WTC11 (cell line): ENCODE results near the gene ISLR. TPM values are rescaled to one million over a fixed set of nuclear protein-coding genes. Genes with fewer than 3 reads are reported as not detected.

ENCODE experiments used
- ATAC-seq: fragments of 200-7000 bp; cut with Tn5 transposase; 2 replicates; pipeline ENCODE4 v1.10.0; 2021; ENCODE audit warnings: mild to moderate bottlenecking, moderate library complexity
- CTCF ChIA-PET: fragments of 300-600 bp; sonication (Branson Sonifier 250); formaldehyde crosslinking; loops from one replicate; lab custom pipeline; 2021; ENCODE audit warnings: antibody characterized with exemption; lab: Charles Lee
- POLR2A ChIA-PET: fragments of 350-600 bp; sonication (Branson Sonifier 250); formaldehyde crosslinking; loops from one replicate; lab custom pipeline; 2021; ENCODE audit warnings: antibody characterized with exemption; lab: Charles Lee
- DNase-seq: peaks from one replicate; pipeline ENCODE4 v3.0.0; 2021; ENCODE audit warnings: low spot score
- H3K27ac Mint-ChIP-seq: 2 replicates; pipeline ENCODE4 v1.8.0; 2021; ENCODE audit warnings: mixed read lengths
- H3K27me3 Mint-ChIP-seq: 2 replicates; pipeline ENCODE4 v1.8.0; 2021; ENCODE audit warnings: low read depth, mild to moderate bottlenecking, moderate library complexity, mixed read lengths
- H3K36me3 Mint-ChIP-seq: 2 replicates; pipeline ENCODE4 v1.8.0; 2021; ENCODE audit warnings: mixed read lengths
- H3K4me1 Mint-ChIP-seq: 2 replicates; pipeline ENCODE4 v1.8.0; 2022; ENCODE audit warnings: mixed read lengths
- H3K4me3 Mint-ChIP-seq: 2 replicates; pipeline ENCODE4 v1.8.0; 2021; ENCODE audit warnings: mild to moderate bottlenecking, moderate library complexity, mixed read lengths
- H3K9me3 Mint-ChIP-seq: 2 replicates; pipeline ENCODE4 v1.8.0; 2021; ENCODE audit warnings: mixed read lengths
- ATF1 ChIP-seq: sonication (generic); formaldehyde crosslinking; IDR thresholded peaks from 2 replicates; pipeline ENCODE4 v1.8.1; 2023; ENCODE audit warnings: mild to moderate bottlenecking, moderate library complexity, missing genetic modification reagents
- ATF6 ChIP-seq: sonication (generic); formaldehyde crosslinking; IDR thresholded peaks from 2 replicates; pipeline ENCODE4 v1.8.1; 2023; ENCODE audit warnings: mild to moderate bottlenecking, missing genetic modification reagents
- CDX4 ChIP-seq: fragments of 250-450 bp; sonication (Bioruptor Pico); IDR thresholded peaks from 2 replicates; pipeline ENCODE4 v1.9.0; 2021; ENCODE audit warnings: moderate library complexity, mild to moderate bottlenecking, inconsistent platforms, borderline replicate concordance
- CREM ChIP-seq: sonication (generic); formaldehyde crosslinking; IDR thresholded peaks from 2 replicates; pipeline ENCODE4 v1.8.1; 2022; ENCODE audit warnings: mild to moderate bottlenecking, missing genetic modification reagents, moderate library complexity
- E2F5 ChIP-seq: sonication (generic); formaldehyde crosslinking; IDR thresholded peaks from 2 replicates; pipeline ENCODE4 v1.8.1; 2022; ENCODE audit warnings: mild to moderate bottlenecking, moderate library complexity, missing genetic modification reagents
- FOXP1 ChIP-seq: sonication (generic); formaldehyde crosslinking; IDR thresholded peaks from 2 replicates; pipeline ENCODE4 v1.8.0; 2022; ENCODE audit warnings: missing genetic modification reagents, mild to moderate bottlenecking, moderate library complexity, borderline replicate concordance
- IRF1 ChIP-seq: sonication (generic); formaldehyde crosslinking; IDR thresholded peaks from 2 replicates; pipeline ENCODE4 v1.8.0; 2023; ENCODE audit warnings: missing genetic modification reagents
- MYBL2 ChIP-seq: sonication (generic); formaldehyde crosslinking; IDR thresholded peaks from 2 replicates; pipeline ENCODE4 v1.8.1; 2023; ENCODE audit warnings: mild to moderate bottlenecking, moderate library complexity, missing genetic modification reagents
- NR1H2 ChIP-seq: sonication (generic); formaldehyde crosslinking; IDR thresholded peaks from 2 replicates; pipeline ENCODE4 v1.9.0; 2021; ENCODE audit warnings: mild to moderate bottlenecking, moderate library complexity, missing genetic modification reagents
- OVOL2 ChIP-seq: fragments of 250-450 bp; sonication (Bioruptor Pico); IDR thresholded peaks from 2 replicates; pipeline ENCODE4 v1.9.0; 2021; ENCODE audit warnings: mild to moderate bottlenecking, borderline replicate concordance
- RORB ChIP-seq: fragments of 250-450 bp; sonication (Bioruptor Pico); IDR thresholded peaks from 2 replicates; pipeline ENCODE4 v1.9.0; 2021; ENCODE audit warnings: mild to moderate bottlenecking
- STAT6 ChIP-seq: sonication (generic); formaldehyde crosslinking; conservative IDR thresholded peaks from 2 replicates; pipeline ENCODE4 v1.8.1; 2023; ENCODE audit warnings: mild to moderate bottlenecking, low read depth, missing genetic modification reagents, moderate library complexity
- ZBTB21 ChIP-seq: sonication (generic); formaldehyde crosslinking; IDR thresholded peaks from 2 replicates; pipeline ENCODE4 v1.8.1; 2023; ENCODE audit warnings: mild to moderate bottlenecking, missing genetic modification reagents, borderline replicate concordance
- ZNF121 ChIP-seq: sonication (generic); formaldehyde crosslinking; IDR thresholded peaks from 2 replicates; pipeline ENCODE4 v1.8.0; 2023; ENCODE audit warnings: missing genetic modification reagents
- ZNF263 ChIP-seq: sonication (generic); formaldehyde crosslinking; IDR thresholded peaks from 2 replicates; pipeline ENCODE4 v1.8.1; 2022; ENCODE audit warnings: low read depth, mild to moderate bottlenecking, moderate library complexity, missing genetic modification reagents
- ZNF416 ChIP-seq: fragments of 250-450 bp; sonication (Bioruptor Pico); IDR thresholded peaks from 2 replicates; pipeline ENCODE4 v1.9.0; 2021; ENCODE audit warnings: mild to moderate bottlenecking, inconsistent platforms
- ZNF423 ChIP-seq: fragments of 250-450 bp; sonication (Bioruptor Pico); IDR thresholded peaks from 2 replicates; pipeline ENCODE4 v2.1.2; 2022; ENCODE audit warnings: mild to moderate bottlenecking, moderate library complexity
- ZNF425 ChIP-seq: fragments of 250-450 bp; sonication (Bioruptor Pico); conservative IDR thresholded peaks from 2 replicates; pipeline ENCODE4 v1.9.0; 2021; ENCODE audit warnings: mild to moderate bottlenecking
- total RNA-seq: library from RNA; stranded (reverse); gene quantifications from 3 replicates; pipeline ENCODE4 v1.2.3, GENCODE V29; 2021

Gene ISLR
- total RNA-seq, 1 experiment from 2014 or later, result 0.63 TPM

GRCh38 chr15:74194572-74195559 lies 21.4 kb downstream of the ISLR start:
- ATAC-seq (no peak), DNase-seq (no peak)
- Mint-ChIP-seq H3K27me3 (no peaks in the 10 kb centered on the region), H3K4me3 (no peak overlapping the region), H3K27ac (no peak overlapping the region), H3K36me3 (peaks cover 3% of the 10 kb centered on the region; the same call in 1 of the 2 replicates), H3K4me1 (peaks cover 4% of the 10 kb centered on the region), H3K9me3 (no peaks in the 10 kb centered on the region)
- ChIA-PET POLR2A (no interaction called here), CTCF (interaction anchor here (0.9 to 4.4 kb wide), 4 partner anchors 8 to 128 kb away, joined by 3 to 24 read pairs (median 10); partner anchors contain the start of gene STRA6)
- TF ChIP-seq STAT6 (no peak), ATF1 (CRISPR knock-in tag) (no peak), ZNF425 (CRISPR knock-in tag) (no peak), MYBL2 (CRISPR knock-in tag) (no peak), E2F5 (CRISPR knock-in tag) (no peak), CDX4 (CRISPR knock-in tag) (no peak), IRF1 (CRISPR knock-in tag) (no peak), RORB (CRISPR knock-in tag) (no peak), ZNF416 (no peak), NR1H2 (CRISPR knock-in tag) (no peak), ZNF121 (CRISPR knock-in tag) (no peak), ZBTB21 (CRISPR knock-in tag) (no peak), ZNF263 (no peak), ATF6 (no peak), OVOL2 (CRISPR knock-in tag) (no peak), FOXP1 (CRISPR knock-in tag) (no peak), ZNF423 (CRISPR knock-in tag) (no peak), CREM (no peak)
